GM19025 (cell line): Measurements from ENCODE around the gene OR5H1.
"Not testable (repeated sequence)": the region's sequence is repeated elsewhere in the genome, so short reads cannot be mapped to it uniquely, and the experiment has no call there.

Experiments
- ATAC-seq: cut with Tn5 transposase; IDR thresholded peaks from one replicate; pipeline ENCODE4 v1.9.1; 2021; ENCODE audit warnings: mild to moderate bottlenecking, low read depth, moderate library complexity; ENCODE audit not compliant: unreplicated experiment

OR5H1 gene

DNA sequence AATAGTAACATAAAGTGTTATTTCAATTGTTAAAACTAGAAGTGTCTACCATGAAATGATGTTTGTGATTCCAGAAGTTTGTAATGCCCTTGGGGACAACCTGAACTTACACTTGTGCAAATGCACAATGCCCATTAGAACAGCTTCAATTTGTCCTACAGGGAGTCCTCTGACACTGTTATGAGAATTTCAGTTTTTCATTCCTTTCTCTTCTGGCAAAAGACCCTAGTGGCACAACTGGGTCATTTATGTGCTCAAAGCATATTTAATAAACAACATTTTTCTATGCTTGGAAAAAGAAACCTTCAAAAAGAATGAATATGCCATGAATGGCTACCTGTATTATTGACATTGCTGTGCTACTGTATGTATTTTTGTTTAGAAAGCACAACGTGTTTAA, at the start of gene OR5H1:
Gene OR5H1 (plus strand): TSS at position 301 of the 400 bp plus-strand sequence. CDS start 1,977 bp downstream, outside the sequence.
- ATAC-seq, result no peak

DNA sequence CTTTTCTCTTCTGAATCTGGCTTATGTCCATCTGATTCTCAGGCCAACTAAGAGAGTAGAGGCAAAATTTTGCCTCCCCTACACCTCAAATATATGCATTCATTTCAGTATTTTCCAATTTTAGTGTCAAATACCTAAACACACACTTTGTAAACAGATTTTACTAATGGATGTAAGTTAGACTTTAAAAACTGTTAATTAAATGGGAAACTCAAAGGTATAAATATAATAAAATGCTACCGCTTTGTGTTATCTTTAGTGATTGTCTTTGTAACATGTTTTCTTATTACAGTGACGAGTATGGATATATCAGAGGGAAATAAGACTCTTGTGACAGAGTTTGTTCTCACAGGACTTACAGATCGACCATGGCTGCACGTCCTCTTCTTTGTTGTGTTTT, 43.6 kb upstream of the OR5H1 start, which contains the start of gene OR5AC2:
Gene OR5AC2 (plus strand): TSS at position 301 of the 400 bp plus-strand sequence. CDS start 0 bp downstream, at position 301.
- ATAC-seq, result no peak

DNA sequence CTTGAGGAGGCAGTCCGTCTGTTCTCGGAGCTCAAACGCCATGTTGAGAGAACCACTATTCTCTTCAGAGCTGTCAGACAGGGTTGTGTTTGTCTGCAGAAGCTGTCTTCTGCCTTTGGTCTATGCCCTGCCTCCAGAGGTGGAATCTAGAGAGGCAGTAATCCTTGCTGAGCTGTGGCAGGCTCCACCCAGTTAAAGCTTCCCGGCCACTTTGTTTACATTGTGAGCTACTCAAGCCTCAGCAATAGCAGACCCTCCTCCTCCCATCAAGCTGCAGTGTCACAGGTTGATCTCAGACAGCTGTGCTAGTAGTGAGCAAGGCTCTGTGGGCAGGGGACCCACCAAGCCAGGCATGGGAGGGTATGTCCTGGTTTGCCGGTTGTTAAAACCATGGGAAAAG, 34.6 kb upstream of the OR5H1 start:
- ATAC-seq, result no peak

DNA sequence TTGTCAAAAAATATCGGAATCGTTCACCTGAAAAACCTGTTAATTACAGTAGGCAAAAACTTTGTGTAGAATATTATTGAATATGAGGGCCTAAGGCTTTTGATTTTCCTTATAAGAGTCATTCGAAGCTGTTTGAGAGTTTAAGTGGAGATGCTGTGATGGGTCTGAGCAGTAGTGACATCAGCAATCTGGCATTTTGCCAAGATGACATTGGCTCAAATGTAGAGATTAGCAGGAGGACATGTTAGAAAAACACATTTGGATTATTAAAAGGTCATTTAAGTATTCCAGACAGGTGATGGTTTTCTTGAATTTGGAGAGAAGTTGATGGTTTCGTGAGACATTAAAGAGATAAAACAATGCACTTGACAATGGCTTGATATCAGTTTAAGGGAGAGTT, 30.7 kb upstream of the OR5H1 start:
- ATAC-seq, result no peak

DNA sequence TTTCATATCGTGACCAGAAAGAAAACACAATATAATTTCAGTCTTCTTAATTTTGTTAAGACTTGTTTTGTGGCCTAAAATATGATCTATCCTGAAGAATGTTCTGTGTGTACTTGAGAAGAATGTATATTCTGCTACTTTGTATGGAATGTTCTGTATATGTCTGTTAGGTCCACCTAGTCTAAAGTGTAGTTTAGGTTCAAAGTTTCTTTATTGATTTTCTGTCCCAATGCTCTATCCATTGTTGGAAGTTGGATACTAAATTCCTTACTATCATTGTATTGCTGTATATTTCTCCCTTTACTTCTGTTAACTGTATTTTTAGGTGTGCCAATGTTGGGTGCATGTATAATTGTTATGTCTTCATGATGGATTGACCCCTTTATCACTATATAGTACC, 22.4 kb upstream of the OR5H1 start:
- ATAC-seq, result no peak

DNA sequence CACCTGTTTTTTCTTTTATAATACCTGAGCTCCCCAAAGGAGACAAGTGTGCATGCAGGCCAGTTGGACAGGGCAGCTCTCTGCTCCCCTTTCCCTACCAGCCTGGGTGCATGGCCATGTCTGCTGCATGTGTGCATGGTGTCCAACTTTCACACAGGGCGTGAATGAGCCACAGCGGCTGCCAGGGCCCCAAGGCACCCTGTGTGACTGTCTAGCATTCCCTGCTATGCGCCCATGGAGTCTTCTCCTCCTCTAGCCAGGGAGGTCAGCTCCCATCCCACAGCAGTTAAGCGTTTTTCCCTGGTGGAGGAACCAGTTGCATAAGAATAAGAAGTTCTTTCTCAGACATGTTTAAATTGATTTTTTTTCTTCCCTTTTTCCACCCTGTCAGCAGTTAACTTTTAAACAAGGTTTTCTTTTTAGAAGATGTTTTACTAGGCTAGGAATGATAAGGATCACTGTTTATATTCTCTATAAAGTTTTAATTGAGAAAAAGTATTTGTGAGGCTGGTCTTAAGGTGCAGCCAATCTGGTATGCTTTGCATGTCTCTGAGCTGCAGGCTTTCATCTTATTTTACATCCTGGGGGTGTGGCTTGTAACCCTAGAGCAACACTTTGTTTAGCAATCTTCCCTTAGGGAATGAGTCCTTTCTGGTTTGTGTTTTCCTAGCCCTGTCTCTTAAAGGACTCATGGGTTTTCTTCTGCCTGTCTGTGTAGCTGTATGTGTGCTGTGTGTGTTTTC, 20.5 kb upstream of the OR5H1 start:
- no peak for ATAC-seq

DNA sequence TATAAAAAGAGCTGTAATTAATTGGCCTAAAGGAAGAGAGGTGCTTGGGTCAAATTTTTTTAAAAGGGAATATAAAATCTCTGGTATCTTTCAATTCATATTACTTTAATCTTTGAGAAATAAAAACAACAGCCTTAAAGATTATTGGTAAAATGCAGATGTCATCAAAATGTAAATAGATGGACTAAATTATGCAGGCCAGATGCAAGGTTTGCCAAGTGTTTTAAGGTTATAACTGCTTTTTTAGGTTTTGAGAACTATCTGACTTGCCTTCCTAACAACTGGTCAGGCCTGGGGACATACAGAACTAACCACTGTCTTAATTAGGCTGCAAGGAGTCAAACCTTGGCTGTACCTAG, 20.0 kb upstream of the OR5H1 start:
- no peak for ATAC-seq

DNA sequence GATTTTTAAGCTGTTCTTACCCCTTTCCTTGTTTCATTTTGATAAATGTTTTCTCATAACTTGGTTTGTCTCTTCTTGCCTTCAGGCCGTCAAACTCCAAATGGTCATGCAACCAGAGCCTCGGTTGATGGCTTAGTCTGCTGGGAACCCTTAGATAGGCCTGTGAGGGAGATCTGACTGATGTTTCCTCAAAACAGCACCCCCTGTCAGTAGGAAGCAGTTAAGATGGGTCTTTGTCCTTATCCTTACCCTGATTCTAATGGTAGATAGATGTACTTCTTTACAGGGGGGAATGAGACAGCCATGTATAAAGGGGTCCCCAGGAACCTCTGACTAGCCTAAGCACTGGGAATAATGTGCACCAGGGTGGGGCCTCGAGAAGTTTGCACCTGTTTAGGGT, 16.3 kb upstream of the OR5H1 start:
- no peak for ATAC-seq

DNA sequence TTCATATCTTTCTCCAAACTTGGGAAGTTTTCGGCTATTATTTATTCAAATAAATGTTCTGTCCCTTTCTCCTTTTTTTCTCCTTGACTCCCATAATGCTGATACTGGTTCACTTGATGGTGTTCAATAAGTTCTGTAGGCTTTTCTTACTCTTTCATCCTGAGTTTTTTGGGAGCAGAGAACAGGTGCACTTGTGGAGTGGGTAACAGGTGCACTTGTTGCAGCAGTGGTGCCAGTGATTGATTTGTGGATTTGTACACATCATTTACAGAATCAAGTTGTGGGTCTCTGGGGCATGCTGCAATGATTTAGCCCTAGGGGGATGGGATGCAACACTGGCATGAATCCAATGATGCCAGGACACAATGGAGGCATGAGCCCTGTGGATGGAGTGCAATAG, 14.8 kb upstream of the OR5H1 start:
- no peak for ATAC-seq

DNA sequence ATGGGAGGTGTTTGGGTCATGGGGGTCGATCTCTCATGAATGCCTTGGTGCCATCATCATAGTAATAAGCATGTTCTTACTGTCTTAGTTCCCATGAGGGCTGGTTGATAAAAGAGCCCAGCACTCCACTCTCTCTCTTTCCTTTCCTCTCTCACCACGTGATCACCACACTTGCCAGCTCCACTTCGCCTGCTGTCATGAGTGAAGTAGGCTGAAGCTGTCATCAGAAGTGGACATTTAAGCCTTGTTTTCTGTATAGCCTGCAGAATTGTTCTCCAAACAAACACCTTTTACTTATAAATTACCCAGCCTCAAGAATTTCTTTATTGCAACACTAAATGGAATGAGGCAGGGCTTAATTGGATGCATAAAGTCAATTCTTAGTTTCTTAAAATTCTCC, 6.1 kb downstream of the OR5H1 start:
- no peak for ATAC-seq

DNA sequence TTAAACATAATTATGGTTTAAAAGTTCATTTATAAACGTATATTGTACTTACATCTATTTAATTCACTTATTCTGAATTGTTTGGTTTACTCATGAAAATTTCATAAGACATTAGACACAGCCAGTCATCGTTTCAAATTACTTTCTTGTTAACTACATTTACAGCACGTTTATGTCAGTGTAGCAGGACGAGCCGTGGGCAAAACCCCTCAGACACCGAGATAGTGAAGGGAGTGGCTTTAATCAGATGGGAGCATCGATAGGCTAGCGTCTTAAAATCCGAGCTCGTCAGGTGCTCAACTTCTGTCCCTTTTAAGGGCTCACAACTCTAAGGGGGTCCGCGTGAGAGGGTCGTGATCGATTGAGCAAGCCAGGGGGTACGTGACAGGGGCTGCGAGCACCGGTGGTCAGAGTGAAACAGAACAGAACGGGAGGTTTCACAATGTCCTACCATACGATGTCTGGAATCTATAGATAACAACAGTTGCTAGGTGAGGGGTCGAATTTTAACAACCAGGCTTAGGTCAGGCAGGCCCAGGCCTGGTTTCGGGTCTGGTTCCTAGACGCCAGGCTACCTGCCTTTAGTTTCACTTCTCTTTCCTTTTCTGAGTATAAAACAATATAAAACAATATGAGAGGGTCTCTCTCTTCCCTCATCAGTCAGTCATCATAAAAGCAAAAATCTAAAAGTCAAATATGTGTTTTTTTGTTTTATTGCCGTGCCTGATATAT, 7.5 kb downstream of the OR5H1 start:
- not testable (repeated sequence) for ATAC-seq

DNA sequence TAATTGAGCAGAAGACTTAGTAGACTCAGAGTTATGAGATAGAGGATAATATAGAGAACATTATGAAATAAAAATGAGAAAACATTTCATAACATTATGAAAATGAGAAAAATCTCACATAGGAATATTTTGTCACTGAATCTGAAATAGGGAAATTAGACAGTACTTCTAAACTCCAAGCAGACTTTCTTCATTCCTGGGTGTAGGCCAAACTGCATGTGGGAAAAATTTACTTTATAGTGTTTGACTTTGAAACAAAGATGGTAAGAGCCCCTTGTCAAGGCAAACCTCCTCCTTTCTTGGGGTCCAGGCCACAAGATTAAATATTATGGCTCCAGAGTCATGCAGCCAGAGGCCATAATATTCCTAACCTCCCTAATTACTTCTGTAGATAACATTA, 10.0 kb downstream of the OR5H1 start:
- ATAC-seq, result no peak

DNA sequence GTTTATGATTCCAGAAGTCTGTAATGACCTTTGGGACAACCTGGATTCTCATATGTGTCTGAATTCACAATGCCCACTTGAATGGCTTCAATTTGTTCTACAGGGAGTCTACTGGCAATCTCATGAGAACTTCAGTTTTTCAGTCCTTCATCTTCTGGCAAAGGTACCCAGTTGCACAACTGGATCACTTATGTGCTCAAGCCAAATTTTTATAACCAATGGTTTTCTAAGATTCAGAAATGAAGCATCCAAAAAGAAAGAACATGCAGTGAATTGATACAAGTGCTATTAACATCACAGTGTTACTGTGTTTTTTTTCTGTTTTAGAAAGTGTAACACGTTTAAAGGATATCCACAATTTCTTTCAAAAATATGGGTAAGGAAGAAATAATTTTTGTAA, 16.7 kb downstream of the OR5H1 start, which contains the start of gene OR5H14:
Gene OR5H14 (plus strand): TSS at position 301 of the 400 bp plus-strand sequence. CDS start 1,907 bp downstream, outside the sequence.
- ATAC-seq, result no peak

DNA sequence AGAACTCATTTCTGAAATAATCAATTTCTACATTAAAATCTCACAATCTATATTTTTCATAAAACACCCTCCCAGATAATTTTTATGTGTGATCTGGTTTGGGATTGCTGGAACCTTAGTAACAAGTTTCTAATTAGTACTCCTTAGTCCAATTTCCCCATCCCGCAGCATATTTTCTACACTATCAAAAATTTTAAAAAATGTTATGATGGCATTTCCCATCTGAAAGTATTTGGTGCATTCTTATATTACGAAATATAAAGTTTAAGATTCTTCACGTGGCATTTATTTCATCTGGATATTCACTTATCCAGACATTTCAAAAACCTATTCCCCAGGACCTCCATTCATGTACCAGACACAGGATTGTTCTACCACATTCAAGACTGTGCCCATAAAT, 18.2 kb downstream of the OR5H1 start:
- no peak for ATAC-seq

DNA sequence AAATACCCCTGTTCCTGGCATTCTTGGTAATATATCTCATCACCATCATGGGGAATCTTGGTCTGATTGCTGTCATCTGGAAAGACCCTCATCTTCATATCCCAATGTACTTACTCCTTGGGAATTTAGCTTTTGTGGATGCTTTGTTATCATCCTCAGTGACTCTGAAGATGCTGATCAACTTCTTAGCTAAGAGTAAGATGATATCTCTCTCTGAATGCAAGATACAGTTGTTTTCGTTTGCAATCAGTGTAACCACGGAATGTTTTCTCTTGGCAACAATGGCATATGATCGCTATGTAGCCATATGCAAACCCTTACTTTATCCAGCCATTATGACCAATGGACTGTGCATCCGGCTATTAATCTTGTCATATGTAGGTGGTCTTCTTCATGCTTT, 18.9 kb downstream of the OR5H1 start:
- ATAC-seq, result not testable (repeated sequence)

DNA sequence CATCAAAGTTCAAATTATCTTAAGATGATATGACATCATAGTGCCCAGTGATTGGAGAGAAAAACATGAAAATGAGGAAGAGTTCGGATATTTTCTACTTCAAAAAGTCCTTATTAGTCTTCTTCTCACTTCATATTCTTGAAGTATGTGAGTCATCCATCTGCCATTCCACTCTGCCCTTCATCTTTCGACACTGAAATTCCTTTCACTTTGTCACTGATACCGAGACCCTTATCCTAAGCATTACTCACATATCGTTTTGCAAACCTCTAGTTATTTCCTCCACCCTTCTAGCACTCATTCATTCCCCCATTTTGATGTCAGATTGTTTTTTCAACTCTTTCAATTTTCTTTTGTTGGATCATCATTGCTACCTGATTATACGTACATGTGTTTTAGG, 20.7 kb downstream of the OR5H1 start:
- no peak for ATAC-seq

DNA sequence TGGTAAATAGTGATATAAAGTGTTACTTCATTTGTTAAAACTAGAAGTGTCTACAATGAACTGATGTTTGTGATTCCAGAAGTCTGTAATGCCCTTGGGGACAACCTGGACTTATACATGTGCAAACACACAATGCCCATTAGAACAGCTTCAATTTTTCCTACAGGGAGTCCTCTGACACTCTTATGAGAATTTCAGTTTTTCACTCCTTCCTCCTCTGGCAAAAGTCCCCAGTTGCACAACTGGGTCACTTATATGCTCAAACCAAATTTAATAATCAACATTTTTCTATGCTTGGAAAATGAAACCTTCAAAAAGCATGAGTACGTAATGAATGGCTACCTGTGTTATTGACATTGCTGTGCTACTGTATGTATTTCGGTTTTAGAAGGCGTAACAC, 35.9 kb downstream of the OR5H1 start, which contains the start of gene OR5H15:
Gene OR5H15 (plus strand): TSS at position 301 of the 400 bp plus-strand sequence. CDS start 2,004 bp downstream, outside the sequence.
- ATAC-seq, result no peak

DNA sequence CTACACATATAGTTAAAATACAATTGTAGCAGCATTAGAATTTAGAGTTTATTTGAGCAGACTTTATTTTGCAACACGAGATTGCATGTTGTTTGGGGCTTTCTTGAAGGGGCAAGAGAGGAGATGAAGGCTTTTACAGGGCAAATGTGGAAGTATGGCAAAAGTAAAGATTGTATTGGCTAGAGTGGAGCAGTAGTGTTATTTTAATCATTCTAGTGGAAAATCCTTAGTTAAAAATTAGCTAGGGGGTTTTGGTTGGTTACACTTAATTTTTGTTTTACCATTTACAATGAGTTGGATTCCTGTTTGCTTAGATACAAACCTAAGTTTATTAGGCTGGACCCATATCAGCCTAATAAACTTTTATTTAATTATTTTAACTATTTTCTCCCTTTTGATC, 40.5 kb downstream of the OR5H1 start:
- no peak for ATAC-seq

DNA sequence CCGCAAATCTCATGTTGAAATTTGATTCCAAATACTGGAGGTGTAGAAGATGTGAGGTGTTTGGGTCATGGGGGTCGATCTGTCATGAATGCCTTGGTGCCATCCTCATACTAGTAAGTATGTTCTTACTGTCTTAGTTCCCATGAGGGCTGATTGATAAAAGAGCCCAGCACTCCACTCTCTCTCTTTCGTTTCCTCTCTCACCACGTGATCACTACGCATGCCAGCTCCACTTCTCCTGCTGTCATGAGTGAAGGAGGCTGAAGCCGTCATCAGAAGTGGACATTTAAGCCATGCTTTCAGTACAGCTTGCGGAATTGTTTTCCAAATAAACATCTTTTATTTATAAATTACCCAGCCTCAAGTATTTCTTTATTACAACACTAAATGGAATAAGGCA, 42.1 kb downstream of the OR5H1 start:
- no peak for ATAC-seq

DNA sequence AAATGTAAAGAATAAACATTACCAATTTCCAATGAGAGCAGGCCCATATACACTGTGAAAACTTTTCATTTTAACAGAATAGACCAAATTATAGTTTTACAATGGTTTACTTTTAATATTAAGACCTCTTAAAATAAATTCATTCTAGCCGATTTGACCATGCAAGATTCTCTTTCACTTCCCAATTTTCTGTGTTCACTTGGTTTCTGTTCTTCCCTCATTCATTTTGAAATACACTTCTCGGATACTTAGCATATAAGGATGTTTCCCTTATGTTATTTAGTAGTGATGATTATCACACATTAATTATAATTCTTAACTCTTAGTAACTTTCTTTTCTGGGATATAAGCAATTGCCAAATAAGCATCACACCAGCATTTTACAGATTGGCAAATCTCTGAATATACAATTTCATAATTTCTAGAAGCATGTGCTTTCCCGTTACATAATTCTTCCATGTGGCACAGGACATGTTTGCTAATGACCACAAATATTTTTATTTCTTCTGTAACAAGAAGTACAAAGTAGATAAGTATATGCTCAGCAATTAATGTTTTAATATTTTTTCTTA, 49.9 kb downstream of the OR5H1 start:
- ATAC-seq, result no peak

DNA sequence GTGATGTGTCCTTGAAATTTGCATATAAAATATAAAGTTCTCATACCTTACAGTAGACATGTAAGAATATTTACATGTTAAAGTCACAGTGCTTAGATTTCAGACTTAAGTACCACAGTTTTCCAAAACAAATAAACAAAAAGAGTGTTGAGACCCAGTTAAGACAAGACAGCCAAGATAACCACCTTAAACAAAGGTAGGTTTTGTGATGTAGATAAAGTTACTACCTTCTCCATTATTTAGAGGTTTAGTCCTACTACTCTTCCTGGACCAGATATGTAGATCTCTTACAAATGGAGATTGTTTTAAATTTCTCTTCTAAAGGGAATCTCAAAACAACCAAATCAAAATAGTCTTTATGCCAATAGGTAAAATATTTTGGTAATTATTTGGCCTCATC, 51.7 kb downstream of the OR5H1 start:
- ATAC-seq, result no peak
